Calu3 (cell line): ENCODE measurements around the gene AP1M1. TPM values are rescaled to one million over a fixed set of nuclear protein-coding genes. Genes with fewer than 3 reads are reported as not detected.

Experiments
- BruUV-seq: library from RNA; stranded (reverse); fragments of 400-500 nt; replicated peaks from 2 replicates; lab custom pipeline; 2021; lab: Mats Ljungman, UMichigan
- CTCF ChIA-PET: fragments of 300-600 bp; sonication (Branson Sonifier 250); formaldehyde crosslinking; loops from one replicate; lab custom pipeline; 2022; ENCODE audit warnings: antibody characterized with exemption; lab: Charles Lee
- DNase-seq: peaks from one replicate; pipeline ENCODE4 v3.0.0; 2022
- H3K27ac Mint-ChIP-seq: one replicate; pipeline ENCODE4 v1.8.0; 2022; ENCODE audit warnings: mixed read lengths; ENCODE audit not compliant: unreplicated experiment
- H3K27me3 Mint-ChIP-seq: one replicate; pipeline ENCODE4 v1.8.0; 2022; ENCODE audit warnings: mixed read lengths; ENCODE audit not compliant: unreplicated experiment
- H3K36me3 Mint-ChIP-seq: one replicate; pipeline ENCODE4 v1.8.0; 2022; ENCODE audit warnings: mild to moderate bottlenecking, moderate library complexity, mixed read lengths; ENCODE audit not compliant: insufficient read depth, unreplicated experiment
- H3K4me1 Mint-ChIP-seq: one replicate; pipeline ENCODE4 v1.8.0; 2022; ENCODE audit warnings: mild to moderate bottlenecking, low read depth, mixed read lengths; ENCODE audit not compliant: unreplicated experiment
- H3K4me3 Mint-ChIP-seq: one replicate; pipeline ENCODE4 v1.8.0; 2022; ENCODE audit warnings: mild to moderate bottlenecking, low read depth, moderate library complexity, mixed read lengths; ENCODE audit not compliant: unreplicated experiment
- H3K9me3 Mint-ChIP-seq: one replicate; pipeline ENCODE4 v1.8.0; 2022; ENCODE audit warnings: low read depth, mixed read lengths; ENCODE audit not compliant: unreplicated experiment
- intact Hi-C: fragments of 100-400 bp; cut with micrococcal nuclease; formaldehyde crosslinking; loops from one replicate; pipeline ENCODE4 v1.10.0; 2022; ENCODE audit not compliant: unreplicated experiment
- total RNA-seq: library from RNA; stranded (reverse); gene quantifications from 2 replicates; pipeline ENCODE4 v1.2.3, GENCODE V29; 2022
- TF ChIP-seq, protein P1 (sequence below): fragments of 200-600 bp; IDR thresholded peaks from one replicate; pipeline ENCODE4 v1.8.0; 2022; ENCODE audit warnings: antibody characterized with exemption; ENCODE audit not compliant: unreplicated experiment

AP1M1 gene
- total RNA-seq, 1 experiment from 2014 or later = 31.5 TPM

DNA sequence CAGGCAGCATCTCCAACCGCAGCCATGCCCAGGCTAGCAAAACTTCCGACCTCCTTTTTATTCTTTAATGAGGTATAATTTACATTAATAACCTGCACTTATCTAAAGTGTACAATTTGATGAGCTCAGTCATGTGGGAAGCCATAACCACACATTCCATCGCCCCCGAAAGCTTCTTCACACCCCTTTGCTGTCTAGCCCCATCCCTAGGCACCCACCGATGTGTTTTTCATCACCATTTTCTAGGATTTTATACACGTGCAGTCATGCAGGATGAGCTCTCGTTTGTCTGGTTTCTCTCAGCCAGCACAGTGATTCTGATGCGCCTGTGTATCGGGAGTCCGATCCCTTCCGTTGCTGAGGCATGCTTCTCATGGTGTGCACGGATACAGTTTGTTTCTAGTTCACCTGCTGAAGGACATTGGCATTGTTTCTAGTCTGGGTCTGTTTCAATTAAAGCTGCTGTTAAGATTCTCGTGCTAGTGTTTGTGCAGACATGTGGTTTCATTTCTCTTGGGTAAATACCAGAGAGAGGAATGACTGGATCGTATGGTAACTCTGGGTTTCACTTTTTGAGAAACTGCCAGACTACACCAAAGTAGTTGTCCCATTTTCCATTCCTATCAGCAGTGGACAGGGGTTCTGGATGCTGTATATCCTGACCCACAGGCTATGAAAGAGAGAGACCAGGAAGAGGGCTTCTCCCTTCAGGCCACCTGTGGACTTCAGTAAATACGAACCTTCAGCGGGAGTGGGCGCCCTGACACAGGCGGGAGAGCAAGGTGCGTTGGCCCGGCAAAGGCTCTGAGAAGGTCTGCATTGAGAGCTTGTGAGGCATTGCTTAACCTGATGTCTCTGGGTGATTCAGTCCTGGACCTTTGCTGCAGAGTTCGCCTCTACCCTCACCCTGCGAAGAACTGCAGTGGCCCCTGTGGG, 4.9 kb downstream of the AP1M1 start:
- CTCF ChIA-PET = no interaction called here
- no peak overlapping the region for H3K4me3 Mint-ChIP-seq
- intact Hi-C loops = no loop called here
- H3K27me3 Mint-ChIP-seq = no peaks in the 10 kb centered on the region
- H3K27ac Mint-ChIP-seq = no peak overlapping the region
- peaks cover 37% of the 10 kb centered on the region for H3K36me3 Mint-ChIP-seq
- H3K9me3 Mint-ChIP-seq = no peaks in the 10 kb centered on the region
- TF ChIP-seq, protein P1, sequence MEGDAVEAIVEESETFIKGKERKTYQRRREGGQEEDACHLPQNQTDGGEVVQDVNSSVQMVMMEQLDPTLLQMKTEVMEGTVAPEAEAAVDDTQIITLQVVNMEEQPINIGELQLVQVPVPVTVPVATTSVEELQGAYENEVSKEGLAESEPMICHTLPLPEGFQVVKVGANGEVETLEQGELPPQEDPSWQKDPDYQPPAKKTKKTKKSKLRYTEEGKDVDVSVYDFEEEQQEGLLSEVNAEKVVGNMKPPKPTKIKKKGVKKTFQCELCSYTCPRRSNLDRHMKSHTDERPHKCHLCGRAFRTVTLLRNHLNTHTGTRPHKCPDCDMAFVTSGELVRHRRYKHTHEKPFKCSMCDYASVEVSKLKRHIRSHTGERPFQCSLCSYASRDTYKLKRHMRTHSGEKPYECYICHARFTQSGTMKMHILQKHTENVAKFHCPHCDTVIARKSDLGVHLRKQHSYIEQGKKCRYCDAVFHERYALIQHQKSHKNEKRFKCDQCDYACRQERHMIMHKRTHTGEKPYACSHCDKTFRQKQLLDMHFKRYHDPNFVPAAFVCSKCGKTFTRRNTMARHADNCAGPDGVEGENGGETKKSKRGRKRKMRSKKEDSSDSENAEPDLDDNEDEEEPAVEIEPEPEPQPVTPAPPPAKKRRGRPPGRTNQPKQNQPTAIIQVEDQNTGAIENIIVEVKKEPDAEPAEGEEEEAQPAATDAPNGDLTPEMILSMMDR = no peak
- no peak for DNase-seq
- no TSS peak for BruUV-seq
- H3K4me1 Mint-ChIP-seq = peaks cover under 1% of the 10 kb centered on the region

DNA sequence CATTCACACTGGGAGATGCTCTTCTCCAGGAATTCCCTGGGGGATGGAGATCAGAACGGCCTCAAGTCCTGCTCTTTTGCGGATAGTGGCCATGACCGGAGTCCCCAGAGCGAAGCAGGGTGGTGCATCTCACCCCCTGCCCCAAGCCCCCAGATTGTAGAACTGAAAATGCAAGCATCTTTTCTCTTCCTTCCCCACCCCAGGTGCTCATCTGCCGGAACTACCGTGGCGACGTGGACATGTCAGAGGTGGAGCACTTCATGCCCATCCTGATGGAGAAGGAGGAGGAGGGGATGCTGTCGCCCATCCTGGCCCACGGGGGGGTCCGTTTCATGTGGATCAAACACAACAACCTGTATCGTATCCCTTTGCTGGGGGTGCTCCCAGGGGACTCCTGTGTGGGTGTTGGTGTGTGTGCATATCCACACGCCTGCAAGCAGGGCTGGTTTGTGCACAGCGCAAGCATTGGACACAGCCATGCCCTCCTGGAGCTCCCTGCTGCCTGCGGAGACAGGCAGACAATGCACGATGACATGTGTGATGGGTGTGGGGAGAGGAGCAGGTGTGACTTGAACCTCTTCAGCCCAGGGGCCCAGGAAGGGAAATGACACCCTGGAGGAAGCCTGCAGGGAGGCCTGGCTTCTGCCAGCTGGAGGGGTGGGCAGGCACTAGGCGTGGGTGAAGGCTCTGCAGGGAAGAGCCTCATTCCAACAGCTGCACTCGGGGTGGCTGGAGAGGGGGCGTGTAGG, 5.7 kb downstream of the AP1M1 start:
- intact Hi-C loops = no loop called here
- no peak overlapping the region for H3K4me3 Mint-ChIP-seq
- no peaks in the 10 kb centered on the region for H3K4me1 Mint-ChIP-seq
- H3K9me3 Mint-ChIP-seq = no peaks in the 10 kb centered on the region
- BruUV-seq = no TSS peak
- no peaks in the 10 kb centered on the region for H3K27me3 Mint-ChIP-seq
- no peak for DNase-seq
- TF ChIP-seq, protein P1 = no peak
- peaks cover 34% of the 10 kb centered on the region for H3K36me3 Mint-ChIP-seq
- CTCF ChIA-PET = no interaction called here
- H3K27ac Mint-ChIP-seq = no peak overlapping the region

DNA sequence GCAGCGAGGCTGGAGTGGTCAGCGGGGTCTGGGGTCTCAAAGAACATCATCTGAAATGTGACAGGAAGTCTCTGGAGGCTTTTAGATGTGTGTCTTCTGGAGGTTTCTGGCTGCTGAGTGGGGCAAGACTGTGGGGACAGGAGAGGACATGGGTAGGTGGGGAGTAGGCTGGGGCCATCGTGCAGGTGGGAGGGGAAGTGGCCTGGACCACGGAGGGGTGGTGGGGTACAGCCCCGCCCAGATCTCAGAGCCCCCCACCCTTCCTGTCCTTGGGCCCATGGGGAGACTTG, 6.2 kb downstream of the AP1M1 start:
- CTCF ChIA-PET = no interaction called here
- no peak for DNase-seq
- Mint-ChIP-seq H3K27ac (no peak overlapping the region), H3K36me3 (peaks cover 34% of the 10 kb centered on the region), H3K4me3 (no peak overlapping the region), H3K4me1 (no peaks in the 10 kb centered on the region), H3K9me3 (no peaks in the 10 kb centered on the region), H3K27me3 (no peaks in the 10 kb centered on the region)
- no TSS peak for BruUV-seq
- intact Hi-C loops = no loop called here
- TF ChIP-seq, protein P1 = no peak

DNA sequence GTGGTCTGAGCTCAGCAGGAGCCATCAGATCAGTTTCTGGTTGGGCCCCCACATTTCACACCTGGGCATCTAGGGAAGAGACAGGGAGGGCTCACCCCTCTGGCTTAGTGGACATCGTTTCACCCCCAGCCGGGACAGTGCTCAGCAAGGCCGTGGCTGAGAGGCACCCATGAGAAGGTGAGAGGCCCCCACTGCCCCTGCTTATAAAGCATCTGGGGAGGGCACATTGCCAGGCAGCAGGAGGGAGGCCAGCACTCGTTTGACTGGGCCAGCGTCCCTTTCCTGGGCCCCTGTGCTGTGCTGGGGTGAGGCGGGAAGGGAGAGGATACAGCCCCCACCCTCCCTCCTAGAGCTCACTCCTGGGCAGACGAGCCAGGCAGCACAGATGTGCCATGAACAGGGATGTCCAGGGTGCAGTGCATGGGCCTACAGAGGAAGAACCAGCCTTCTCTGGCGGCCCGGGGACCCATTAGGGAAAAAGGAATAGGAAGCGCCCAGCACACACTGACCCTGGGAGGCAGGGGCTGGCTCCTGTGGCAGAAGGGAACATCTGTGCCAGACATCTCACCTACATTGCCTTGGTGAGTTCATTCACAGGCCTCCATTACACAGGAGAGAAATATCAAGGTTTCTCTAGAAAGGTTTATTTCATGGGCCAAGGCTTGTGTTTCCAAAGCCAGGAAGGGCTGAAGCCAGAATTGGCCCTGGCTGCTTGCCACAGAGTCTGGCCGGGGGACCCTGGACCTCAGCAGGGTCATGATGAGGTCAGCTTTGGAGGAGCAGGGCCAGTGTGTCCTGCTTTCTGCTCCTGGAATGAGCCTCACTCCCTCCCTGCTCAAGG, 7.7 kb downstream of the AP1M1 start:
- no TSS peak for BruUV-seq
- TF ChIP-seq, protein P1 = no peak
- no peak overlapping the region for H3K27ac Mint-ChIP-seq
- intact Hi-C loops = no loop called here
- H3K4me3 Mint-ChIP-seq = no peak overlapping the region
- H3K36me3 Mint-ChIP-seq = peaks cover 47% of the 10 kb centered on the region
- H3K9me3 Mint-ChIP-seq = no peaks in the 10 kb centered on the region
- no peaks in the 10 kb centered on the region for H3K4me1 Mint-ChIP-seq
- DNase-seq = no peak
- H3K27me3 Mint-ChIP-seq = no peaks in the 10 kb centered on the region
- CTCF ChIA-PET = no interaction called here
